GM23338 (cell line): ENCODE results near the gene NEK11. TPM values are rescaled to one million over a fixed set of nuclear protein-coding genes. Genes with fewer than 3 reads are reported as not detected.

ENCODE experiments used
- ATAC-seq: fragments of 200-7000 bp; cut with Tn5 transposase; 3 replicates; pipeline ENCODE4 v1.9.1; 2020
- DNase-seq: peaks from one replicate; pipeline ENCODE4 v3.0.0-alpha.2; 2015; ENCODE audit warnings: low spot score
- H2AFZ ChIP-seq: fragments of 200-600 bp; sonication (generic); 2 replicates; pipeline ENCODE4 v1.8.0; 2016; ENCODE audit warnings: antibody characterized with exemption, mild to moderate bottlenecking, moderate library complexity
- H3F3A ChIP-seq: fragments of 200-600 bp; sonication (generic); replicated peaks from 2 replicates; pipeline ENCODE4 v1.8.0; 2017; ENCODE audit warnings: antibody characterized with exemption, mixed run types, low read depth
- H3K27ac ChIP-seq: fragments of 200-600 bp; sonication (generic); 2 replicates; pipeline ENCODE4 v1.6.1; 2016; ENCODE audit warnings: low read depth
- H3K27me3 ChIP-seq: fragments of 200-600 bp; sonication (generic); 2 replicates; pipeline ENCODE4 v1.8.0; 2016; ENCODE audit warnings: mild to moderate bottlenecking, mixed run types, moderate library complexity; ENCODE audit not compliant: insufficient read depth
- H3K36me3 ChIP-seq: fragments of 200-600 bp; sonication (generic); 2 replicates; pipeline ENCODE4 v1.8.0; 2016; ENCODE audit warnings: mild to moderate bottlenecking; ENCODE audit not compliant: insufficient read depth
- H3K4me1 ChIP-seq: fragments of 200-600 bp; sonication (generic); 2 replicates; pipeline ENCODE4 v1.8.0; 2016; ENCODE audit warnings: mild to moderate bottlenecking, moderate library complexity; ENCODE audit not compliant: insufficient read depth
- H3K4me2 ChIP-seq: fragments of 200-600 bp; sonication (generic); 2 replicates; pipeline ENCODE4 v1.7.1; 2017; ENCODE audit warnings: mixed run types
- H3K4me3 ChIP-seq: fragments of 200-600 bp; sonication (generic); 2 replicates; pipeline ENCODE4 v1.6.1; 2016; ENCODE audit warnings: mixed run types
- H3K79me2 ChIP-seq: fragments of 200-600 bp; sonication (generic); replicated peaks from 2 replicates; pipeline ENCODE4 v1.8.0; 2017; ENCODE audit warnings: mild to moderate bottlenecking; ENCODE audit not compliant: insufficient read depth
- H3K9me2 ChIP-seq: fragments of 200-600 bp; sonication (generic); 2 replicates; pipeline ENCODE4 v1.8.0; 2017; ENCODE audit not compliant: insufficient read depth
- H4K20me1 ChIP-seq: fragments of 200-600 bp; sonication (generic); replicated peaks from 2 replicates; pipeline ENCODE4 v1.8.0; 2017; ENCODE audit warnings: mild to moderate bottlenecking; ENCODE audit not compliant: insufficient read depth
- H3K27ac Mint-ChIP-seq: 2 replicates; pipeline ENCODE4 v1.8.0; 2020; ENCODE audit warnings: inconsistent platforms, mild to moderate bottlenecking, moderate library complexity, mixed read lengths
- H3K27me3 Mint-ChIP-seq: 3 replicates; pipeline ENCODE4 v1.8.0; 2022; ENCODE audit warnings: low read depth, mild to moderate bottlenecking, moderate library complexity, mixed read lengths, inconsistent platforms; ENCODE audit not compliant: insufficient read depth, poor library complexity
- H3K36me3 Mint-ChIP-seq: 3 replicates; pipeline ENCODE4 v1.8.0; 2021; ENCODE audit warnings: low read depth, mild to moderate bottlenecking, inconsistent platforms, moderate library complexity, mixed read lengths
- H3K4me1 Mint-ChIP-seq: 3 replicates; pipeline ENCODE4 v1.8.0; 2020; ENCODE audit warnings: mild to moderate bottlenecking, inconsistent platforms, mixed read lengths
- H3K4me3 Mint-ChIP-seq: 3 replicates; pipeline ENCODE4 v1.8.0; 2021; ENCODE audit warnings: moderate library complexity, mild to moderate bottlenecking, inconsistent platforms, mixed read lengths
- H3K9me3 Mint-ChIP-seq: 3 replicates; pipeline ENCODE4 v1.8.0; 2020; ENCODE audit warnings: moderate library complexity, mild to moderate bottlenecking, inconsistent platforms, mixed read lengths
- CTCF ChIP-seq, 2 experiments: fragments of 200-600 bp in 1 of 2; sonication (generic) in 1 of 2; conservative IDR thresholded peaks; 2 replicates each; pipeline versions ENCODE4 v1.5.1 to v1.6.1; 2016 to 2017; ENCODE audit warnings: antibody characterized with exemption in 2 of 2, low read depth in 2 of 2, mild to moderate bottlenecking in 2 of 2, moderate library complexity in 1 of 2
- ETS1 ChIP-seq: IDR thresholded peaks from 2 replicates; pipeline ENCODE4 v1.6.1; 2016; ENCODE audit warnings: antibody characterized with exemption
- EZH2 ChIP-seq: fragments of 200-600 bp; sonication (generic); IDR thresholded peaks from one replicate; pipeline ENCODE4 v1.8.0; 2017; ENCODE audit warnings: antibody characterized with exemption, mild to moderate bottlenecking, low read depth; ENCODE audit not compliant: unreplicated experiment
- EZH2phosphoT487 ChIP-seq: fragments of 200-600 bp; sonication (generic); IDR thresholded peaks from one replicate; pipeline ENCODE4 v1.8.1; 2018; ENCODE audit warnings: antibody characterized with exemption; ENCODE audit not compliant: unreplicated experiment
- JUNB ChIP-seq: IDR thresholded peaks from one replicate; pipeline ENCODE4 v1.6.1; 2016; ENCODE audit warnings: antibody characterized with exemption; ENCODE audit not compliant: unreplicated experiment
- POLR2AphosphoS5 ChIP-seq: IDR thresholded peaks from 2 replicates; pipeline ENCODE4 v1.6.1; 2016; ENCODE audit warnings: antibody characterized with exemption, low read depth
- STAT1 ChIP-seq: IDR thresholded peaks from one replicate; pipeline ENCODE4 v1.6.1; 2016; ENCODE audit warnings: antibody characterized with exemption; ENCODE audit not compliant: unreplicated experiment
- polyA plus RNA-seq: library from polyadenylated mRNA; unstranded; fragments of >200 nt; fragmentation: Nextera tagmentation; extraction: Ambion mirVana; gene quantifications from 2 replicates; pipeline ENCODE4 v1.2.1, GENCODE V29; 2016
- total RNA-seq: library from RNA; depleted of rRNA; stranded (reverse); fragments of >200 nt; shearing (Covaris generic); gene quantifications from 2 replicates; pipeline ENCODE4 v1.2.3, GENCODE V29; 2014
- TF ChIP-seq, protein P1 (sequence below): IDR thresholded peaks from one replicate; pipeline ENCODE4 v1.6.1; 2018; ENCODE audit warnings: antibody characterized with exemption; ENCODE audit not compliant: unreplicated experiment
- TF ChIP-seq, protein P2 (sequence below): fragments of 250-450 bp; sonication (Bioruptor Pico); IDR thresholded peaks from 2 replicates; pipeline ENCODE4 v1.5.0; 2020; ENCODE audit warnings: mild to moderate bottlenecking, moderate library complexity

The NEK11 gene
- total and polyA plus RNA-seq, 2 experiments from 2014 or later, result 0.80 to 1.1 TPM

DNA sequence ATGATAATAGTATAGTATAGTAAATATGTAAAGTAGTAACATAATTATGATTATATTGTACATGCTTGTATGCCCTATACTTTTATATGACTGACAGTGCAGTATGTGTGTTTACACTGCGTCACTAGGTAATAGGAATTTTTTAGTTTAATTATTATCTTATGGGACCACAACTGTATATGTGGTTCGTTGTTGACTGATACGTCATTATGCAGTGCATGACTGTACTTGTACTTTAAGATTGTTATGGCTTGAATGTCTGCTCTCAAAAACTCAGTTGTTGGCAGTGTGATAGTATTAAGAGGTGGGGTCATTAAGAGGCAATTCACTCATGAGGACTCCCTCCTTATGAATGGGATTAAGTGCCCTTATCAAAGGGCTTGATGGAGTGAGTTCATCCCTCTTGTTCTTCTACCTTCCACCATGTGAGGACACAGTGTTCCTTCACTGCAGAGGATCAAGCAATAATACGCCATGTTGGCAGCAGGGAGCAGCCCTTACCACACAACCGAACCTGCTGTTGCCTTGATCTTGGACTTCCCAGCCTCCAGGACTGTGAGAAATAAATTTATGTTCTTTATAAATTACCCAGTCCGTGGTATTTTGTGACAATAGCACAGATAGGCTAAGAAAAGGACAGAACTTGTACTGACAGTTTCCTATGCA lies 152.2 kb downstream of the NEK11 start:
- H3K36me3 Mint-ChIP-seq, result no peaks in the 10 kb centered on the region; the same call in 2 of the 3 replicates
- no peak overlapping the region for H3K4me3 Mint-ChIP-seq
- no peak for ATAC-seq
- no peaks in the 10 kb centered on the region for H3K4me1 Mint-ChIP-seq
- H3K9me2 ChIP-seq, result no peaks in the 10 kb centered on the region
- H3K4me2 ChIP-seq, result no peak overlapping the region
- H3K27ac ChIP-seq, result no peak overlapping the region
- H3K9me3 Mint-ChIP-seq, result peaks cover 3% of the 10 kb centered on the region; the same call in 1 of the 3 replicates
- H3K79me2 ChIP-seq, result no peaks in the 10 kb centered on the region
- H3K27ac Mint-ChIP-seq, result no peak overlapping the region
- no peak overlapping the region for H2AFZ ChIP-seq
- H3K27me3 Mint-ChIP-seq, result no peaks in the 10 kb centered on the region
- H3K27me3 ChIP-seq, result no peaks in the 10 kb centered on the region
- no peaks in the 10 kb centered on the region for H3K36me3 ChIP-seq
- H4K20me1 ChIP-seq, result no peaks in the 10 kb centered on the region
- no peak overlapping the region for H3K4me3 ChIP-seq
- H3F3A ChIP-seq, result no peaks in the 10 kb centered on the region
- TF ChIP-seq ETS1 (no peak), EZH2phosphoT487 (no peak)
- no peak for DNase-seq
- no peaks in the 10 kb centered on the region for H3K4me1 ChIP-seq

GRCh38 chr3:131192701-131193100 lies 166.0 kb downstream of the NEK11 start:
- no peak overlapping the region for H3K27ac Mint-ChIP-seq
- H3K36me3 Mint-ChIP-seq, result no peaks in the 10 kb centered on the region
- no peak overlapping the region for H3K27ac ChIP-seq
- no peak overlapping the region for H3K4me3 Mint-ChIP-seq
- no peaks in the 10 kb centered on the region for H3F3A ChIP-seq
- H3K4me3 ChIP-seq, result no peak overlapping the region
- no peaks in the 10 kb centered on the region for H3K36me3 ChIP-seq
- H3K27me3 Mint-ChIP-seq, result peaks cover 3% of the 10 kb centered on the region
- H4K20me1 ChIP-seq, result no peaks in the 10 kb centered on the region
- no peak overlapping the region for H2AFZ ChIP-seq
- peaks cover 5% of the 10 kb centered on the region; the same call in 1 of the 2 replicates for H3K9me2 ChIP-seq
- H3K4me1 Mint-ChIP-seq, result no peaks in the 10 kb centered on the region
- H3K4me1 ChIP-seq, result no peaks in the 10 kb centered on the region
- ATAC-seq (no peak), DNase-seq (no peak)
- H3K79me2 ChIP-seq, result no peaks in the 10 kb centered on the region
- no peak overlapping the region for H3K4me2 ChIP-seq
- no peaks in the 10 kb centered on the region for H3K27me3 ChIP-seq
- H3K9me3 Mint-ChIP-seq, result peaks cover 5% of the 10 kb centered on the region; the same call in 2 of the 3 replicates
- TF ChIP-seq, protein P1, sequence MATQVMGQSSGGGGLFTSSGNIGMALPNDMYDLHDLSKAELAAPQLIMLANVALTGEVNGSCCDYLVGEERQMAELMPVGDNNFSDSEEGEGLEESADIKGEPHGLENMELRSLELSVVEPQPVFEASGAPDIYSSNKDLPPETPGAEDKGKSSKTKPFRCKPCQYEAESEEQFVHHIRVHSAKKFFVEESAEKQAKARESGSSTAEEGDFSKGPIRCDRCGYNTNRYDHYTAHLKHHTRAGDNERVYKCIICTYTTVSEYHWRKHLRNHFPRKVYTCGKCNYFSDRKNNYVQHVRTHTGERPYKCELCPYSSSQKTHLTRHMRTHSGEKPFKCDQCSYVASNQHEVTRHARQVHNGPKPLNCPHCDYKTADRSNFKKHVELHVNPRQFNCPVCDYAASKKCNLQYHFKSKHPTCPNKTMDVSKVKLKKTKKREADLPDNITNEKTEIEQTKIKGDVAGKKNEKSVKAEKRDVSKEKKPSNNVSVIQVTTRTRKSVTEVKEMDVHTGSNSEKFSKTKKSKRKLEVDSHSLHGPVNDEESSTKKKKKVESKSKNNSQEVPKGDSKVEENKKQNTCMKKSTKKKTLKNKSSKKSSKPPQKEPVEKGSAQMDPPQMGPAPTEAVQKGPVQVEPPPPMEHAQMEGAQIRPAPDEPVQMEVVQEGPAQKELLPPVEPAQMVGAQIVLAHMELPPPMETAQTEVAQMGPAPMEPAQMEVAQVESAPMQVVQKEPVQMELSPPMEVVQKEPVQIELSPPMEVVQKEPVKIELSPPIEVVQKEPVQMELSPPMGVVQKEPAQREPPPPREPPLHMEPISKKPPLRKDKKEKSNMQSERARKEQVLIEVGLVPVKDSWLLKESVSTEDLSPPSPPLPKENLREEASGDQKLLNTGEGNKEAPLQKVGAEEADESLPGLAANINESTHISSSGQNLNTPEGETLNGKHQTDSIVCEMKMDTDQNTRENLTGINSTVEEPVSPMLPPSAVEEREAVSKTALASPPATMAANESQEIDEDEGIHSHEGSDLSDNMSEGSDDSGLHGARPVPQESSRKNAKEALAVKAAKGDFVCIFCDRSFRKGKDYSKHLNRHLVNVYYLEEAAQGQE, result no peak
- TF ChIP-seq, protein P2, sequence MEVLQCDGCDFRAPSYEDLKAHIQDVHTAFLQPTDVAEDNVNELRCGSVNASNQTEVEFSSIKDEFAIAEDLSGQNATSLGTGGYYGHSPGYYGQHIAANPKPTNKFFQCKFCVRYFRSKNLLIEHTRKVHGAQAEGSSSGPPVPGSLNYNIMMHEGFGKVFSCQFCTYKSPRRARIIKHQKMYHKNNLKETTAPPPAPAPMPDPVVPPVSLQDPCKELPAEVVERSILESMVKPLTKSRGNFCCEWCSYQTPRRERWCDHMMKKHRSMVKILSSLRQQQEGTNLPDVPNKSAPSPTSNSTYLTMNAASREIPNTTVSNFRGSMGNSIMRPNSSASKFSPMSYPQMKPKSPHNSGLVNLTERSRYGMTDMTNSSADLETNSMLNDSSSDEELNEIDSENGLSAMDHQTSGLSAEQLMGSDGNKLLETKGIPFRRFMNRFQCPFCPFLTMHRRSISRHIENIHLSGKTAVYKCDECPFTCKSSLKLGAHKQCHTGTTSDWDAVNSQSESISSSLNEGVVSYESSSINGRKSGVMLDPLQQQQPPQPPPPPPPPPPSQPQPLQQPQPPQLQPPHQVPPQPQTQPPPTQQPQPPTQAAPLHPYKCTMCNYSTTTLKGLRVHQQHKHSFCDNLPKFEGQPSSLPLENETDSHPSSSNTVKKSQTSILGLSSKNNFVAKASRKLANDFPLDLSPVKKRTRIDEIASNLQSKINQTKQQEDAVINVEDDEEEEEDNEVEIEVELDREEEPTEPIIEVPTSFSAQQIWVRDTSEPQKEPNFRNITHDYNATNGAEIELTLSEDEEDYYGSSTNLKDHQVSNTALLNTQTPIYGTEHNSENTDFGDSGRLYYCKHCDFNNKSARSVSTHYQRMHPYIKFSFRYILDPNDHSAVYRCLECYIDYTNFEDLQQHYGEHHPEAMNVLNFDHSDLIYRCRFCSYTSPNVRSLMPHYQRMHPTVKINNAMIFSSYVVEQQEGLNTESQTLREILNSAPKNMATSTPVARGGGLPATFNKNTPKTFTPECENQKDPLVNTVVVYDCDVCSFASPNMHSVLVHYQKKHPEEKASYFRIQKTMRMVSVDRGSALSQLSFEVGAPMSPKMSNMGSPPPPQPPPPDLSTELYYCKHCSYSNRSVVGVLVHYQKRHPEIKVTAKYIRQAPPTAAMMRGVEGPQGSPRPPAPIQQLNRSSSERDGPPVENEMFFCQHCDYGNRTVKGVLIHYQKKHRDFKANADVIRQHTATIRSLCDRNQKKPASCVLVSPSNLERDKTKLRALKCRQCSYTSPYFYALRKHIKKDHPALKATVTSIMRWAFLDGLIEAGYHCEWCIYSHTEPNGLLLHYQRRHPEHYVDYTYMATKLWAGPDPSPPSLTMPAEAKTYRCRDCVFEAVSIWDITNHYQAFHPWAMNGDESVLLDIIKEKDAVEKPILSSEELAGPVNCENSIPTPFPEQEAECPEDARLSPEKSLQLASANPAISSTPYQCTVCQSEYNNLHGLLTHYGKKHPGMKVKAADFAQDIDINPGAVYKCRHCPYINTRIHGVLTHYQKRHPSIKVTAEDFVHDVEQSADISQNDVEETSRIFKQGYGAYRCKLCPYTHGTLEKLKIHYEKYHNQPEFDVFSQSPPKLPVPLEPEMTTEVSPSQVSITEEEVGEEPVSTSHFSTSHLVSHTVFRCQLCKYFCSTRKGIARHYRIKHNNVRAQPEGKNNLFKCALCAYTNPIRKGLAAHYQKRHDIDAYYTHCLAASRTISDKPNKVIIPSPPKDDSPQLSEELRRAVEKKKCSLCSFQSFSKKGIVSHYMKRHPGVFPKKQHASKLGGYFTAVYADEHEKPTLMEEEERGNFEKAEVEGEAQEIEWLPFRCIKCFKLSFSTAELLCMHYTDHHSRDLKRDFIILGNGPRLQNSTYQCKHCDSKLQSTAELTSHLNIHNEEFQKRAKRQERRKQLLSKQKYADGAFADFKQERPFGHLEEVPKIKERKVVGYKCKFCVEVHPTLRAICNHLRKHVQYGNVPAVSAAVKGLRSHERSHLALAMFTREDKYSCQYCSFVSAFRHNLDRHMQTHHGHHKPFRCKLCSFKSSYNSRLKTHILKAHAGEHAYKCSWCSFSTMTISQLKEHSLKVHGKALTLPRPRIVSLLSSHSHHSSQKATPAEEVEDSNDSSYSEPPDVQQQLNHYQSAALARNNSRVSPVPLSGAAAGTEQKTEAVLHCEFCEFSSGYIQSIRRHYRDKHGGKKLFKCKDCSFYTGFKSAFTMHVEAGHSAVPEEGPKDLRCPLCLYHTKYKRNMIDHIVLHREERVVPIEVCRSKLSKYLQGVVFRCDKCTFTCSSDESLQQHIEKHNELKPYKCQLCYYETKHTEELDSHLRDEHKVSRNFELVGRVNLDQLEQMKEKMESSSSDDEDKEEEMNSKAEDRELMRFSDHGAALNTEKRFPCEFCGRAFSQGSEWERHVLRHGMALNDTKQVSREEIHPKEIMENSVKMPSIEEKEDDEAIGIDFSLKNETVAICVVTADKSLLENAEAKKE, result no peak
- no peak for TF ChIP-seq POLR2AphosphoS5
- TF ChIP-seq CTCF (conservative IDR thresholded peaks at IDR 0.05; ENCODE audit: low read depth in 2 of 2), result no peak
- no peak for TF ChIP-seq EZH2
- no peak for TF ChIP-seq STAT1
- no peak for TF ChIP-seq JUNB
